Ovary (tissue), 9 donors: ENCODE measurements around the gene IGHMBP2. TPM values are rescaled to one million over a fixed set of nuclear protein-coding genes. Genes with fewer than 3 reads are reported as not detected.

ENCODE experiments used
- DNase-seq, 5 donors: peaks; one replicate each; pipeline ENCODE4 v3.0.0-alpha.2; 2019 to 2020
- H3K27ac ChIP-seq, 2 donors: fragments of 200-600 bp; one replicate each; pipeline versions ENCODE4 v1.5.1 to v1.8.0; 2019 to 2022
- H3K27me3 ChIP-seq: fragments of 200-600 bp; one replicate; pipeline ENCODE4 v1.8.0; 2022
- H3K36me3 ChIP-seq: fragments of 200-600 bp; sonication (generic); one replicate; pipeline ENCODE4 v1.5.1; 2019
- H3K4me1 ChIP-seq: one replicate; pipeline ENCODE4 v1.8.1; 2013; ENCODE audit warnings: mild to moderate bottlenecking, moderate library complexity; ENCODE audit not compliant: insufficient read depth
- H3K4me3 ChIP-seq: fragments of 200-600 bp; sonication (generic); one replicate; pipeline ENCODE4 v1.5.1; 2017
- H3K9me3 ChIP-seq, 2 donors: fragments of 200-600 bp in 1 of 2; sonication (generic) in 1 of 2; one replicate each; pipeline versions ENCODE4 v1.5.1 to v1.8.1; 2013 to 2019; ENCODE audit warnings: mild to moderate bottlenecking in 1 of 2, moderate library complexity in 1 of 2
- CTCF ChIP-seq, 3 donors: fragments of 450-650 bp in 2 of 3; fragments of 200-600 bp in 1 of 3; IDR thresholded peaks; one replicate each; pipeline versions ENCODE4 v1.5.1 to v1.8.0; 2016 to 2022; ENCODE audit warnings: antibody characterized with exemption in 3 of 3, mild to moderate bottlenecking in 1 of 3
- EP300 ChIP-seq: sonication (generic); formaldehyde crosslinking; IDR thresholded peaks from one replicate; pipeline ENCODE4 v1.6.1; 2017; ENCODE audit warnings: antibody characterized with exemption
- POLR2A ChIP-seq: fragments of 450-650 bp; IDR thresholded peaks from one replicate; pipeline ENCODE4 v1.6.1; 2017; ENCODE audit warnings: antibody characterized with exemption, mild to moderate bottlenecking, moderate library complexity
- WGBS, 3 donors: extraction: QIAGEN DNeasy Blood & Tissue Kit in 1 of 3; methylation state at CpG; one replicate each; pipeline versions ENCODE4 v1.1.5 to v1.1.7; 2013 to 2017; 5-methylcytosine and 5-hydroxymethylcytosine counted together
- intact Hi-C, 4 donors: fragments of 100-400 bp; cut with DNase I; formaldehyde crosslinking; loops; one replicate each; pipeline versions ENCODE4 v1.11.0 to v1.15.1; 2022 to 2023
- polyA plus RNA-seq, 2 donors: library from polyadenylated mRNA; stranded (reverse); fragments of 200-250 nt in 1 of 2; fragments of 350-450 nt in 1 of 2; fragmentation: Illumina TruSeq in 1 of 2; extraction: RNeasy Lipid Tissue Mini Kit (QIAGEN cat#74804) in 1 of 2; gene quantifications; one replicate each; pipeline ENCODE4 v1.2.3, GENCODE V29; 2013 to 2014
- total RNA-seq, 7 donors: library from RNA; depleted of rRNA in 2 of 7; stranded (reverse); fragments of >200 nt in 2 of 7; fragmentation: NEBNext Ultra II Directional in 3 of 7; extraction: Animal tissue kit (Norgen Biotek cat#: 25700) in 3 of 7; gene quantifications; one replicate each; pipeline versions ENCODE4 v1.1.0 to v1.2.4, GENCODE V29; 2016 to 2023
- donor health status: DM: no; HTN: no; CAD: no; lungs with moderate emphysema.
- donor health status: DM: no; HTN: no; CAD: no.
- donor health status: Bipolar disorder and iron deficiency.
- donor health status: DM: yes; HTN: yes; CAD: no.
- donor health status: DM: no; HTN: no; CAD: no.
- donor health status: DM: yes; HTN: yes; CAD: no.

IGHMBP2 gene
- total and polyA plus RNA-seq, 9 donors = 8.3 to 18.9 (median 15.9) TPM

- no peaks in the 10 kb centered on the region for H3K27me3 ChIP-seq
- TF ChIP-seq POLR2A (no peak), CTCF (IDR thresholded peaks at IDR 0.05) (no peak), EP300 (no peak)
- intact Hi-C loops = loop anchor here in 1 of 4 donors (10.0 kb wide), 1 partner anchor 402 kb away; no protein-coding TSS in a partner anchor
- H3K9me3 ChIP-seq = no peaks in the 10 kb centered on the region
- no peak overlapping the region for H3K27ac ChIP-seq
- peaks cover 2% of the 10 kb centered on the region for H3K4me1 ChIP-seq
- 80 to 89% (median 82%) methylated on average over 8 of the region's 8 CpGs for whole genome bisulfite sequencing, 3 donors
- DNase-seq = no peak
- H3K36me3 ChIP-seq = no peaks in the 10 kb centered on the region
- H3K4me3 ChIP-seq = no peak overlapping the region
These were observed 46.6 kb upstream of the IGHMBP2 start for GRCh38 chr11:68857037-68857586.

GRCh38 chr11:68859123-68859522, 44.6 kb upstream of the IGHMBP2 start:
- H3K27me3 ChIP-seq = no peaks in the 10 kb centered on the region
- no peak overlapping the region for H3K27ac ChIP-seq
- TF ChIP-seq CTCF (IDR thresholded peaks at IDR 0.05) (no peak), POLR2A (no peak), EP300 (no peak)
- peaks cover 2% of the 10 kb centered on the region for H3K4me1 ChIP-seq
- H3K9me3 ChIP-seq = no peaks in the 10 kb centered on the region
- WGBS, 3 donors = 74 to 79% (median 75%) methylated on average over 8 of the region's 8 CpGs
- intact Hi-C loops = loop anchor here in 1 of 4 donors (10.0 kb wide), 1 partner anchor 404 kb away; no protein-coding TSS in a partner anchor
- no peaks in the 10 kb centered on the region for H3K36me3 ChIP-seq
- H3K4me3 ChIP-seq = no peak overlapping the region
- no peak for DNase-seq

GRCh38 chr11:68862421-68862820, 41.3 kb upstream of the IGHMBP2 start:
- TF ChIP-seq POLR2A (no peak), EP300 (no peak), CTCF (IDR thresholded peaks at IDR 0.05) (no peak)
- WGBS, 3 donors = 76 to 84% (median 79%) methylated on average over 6 of the region's 6 CpGs

GRCh38 chr11:68863553-68864265, 40.0 kb upstream of the IGHMBP2 start:
- WGBS, 3 donors = 69 to 83% (median 78%) methylated on average over 3 of the region's 3 CpGs
- Histone ChIP-seq H3K4me1 (peaks cover 2% of the 10 kb centered on the region), H3K27ac (no peak overlapping the region), H3K36me3 (no peaks in the 10 kb centered on the region), H3K4me3 (no peak overlapping the region), H3K27me3 (no peaks in the 10 kb centered on the region), H3K9me3 (no peaks in the 10 kb centered on the region)
- intact Hi-C loops = no loop called here
- DNase-seq = no peak
- TF ChIP-seq POLR2A (no peak), CTCF (IDR thresholded peaks at IDR 0.05) (no peak), EP300 (no peak)

More at GRCh38 chr11:68862421-68862820, 41.3 kb upstream of the IGHMBP2 start:
- Histone ChIP-seq H3K27me3 (no peaks in the 10 kb centered on the region), H3K4me3 (no peak overlapping the region), H3K27ac (no peak overlapping the region), H3K9me3 (no peaks in the 10 kb centered on the region), H3K36me3 (no peaks in the 10 kb centered on the region), H3K4me1 (peaks cover 2% of the 10 kb centered on the region)
- intact Hi-C loops = no loop called here
- DNase-seq = no peak
